HepG2 (cell line): ENCODE data around the gene TM9SF3. TPM values are rescaled to one million over a fixed set of nuclear protein-coding genes. Genes with fewer than 3 reads are reported as not detected.

Source experiments
- ATAC-seq: fragments of 200-7000 bp; cut with Tn5 transposase; 3 replicates; pipeline ENCODE4 v1.9.1; 2020; ENCODE audit warnings: mild to moderate bottlenecking, moderate library complexity
- BruUV-seq: library from RNA; stranded (reverse); fragments of 400-500 nt; replicated peaks from 2 replicates; lab custom pipeline; 2021; lab: Mats Ljungman, UMichigan
- CTCF ChIA-PET: fragments of 300-600 bp; formaldehyde crosslinking; extraction: SDS; loops from one replicate; lab custom pipeline; 2021; ENCODE audit warnings: low total read pairs, inconsistent platforms, low intra/inter-chr PET ratio; lab: Yijun Ruan, JAX
- POLR2A ChIA-PET: fragments of 350-600 bp; sonication (Branson Sonifier 250); formaldehyde crosslinking; loops from one replicate; lab custom pipeline; 2020; ENCODE audit warnings: antibody characterized with exemption, inconsistent platforms; lab: Yijun Ruan, JAX
- DNase-seq: peaks from one replicate; pipeline ENCODE4 v3.0.0-alpha.2; 2015; ENCODE audit warnings: low spot score
- FAIRE-seq: peaks from 3 replicates; lab custom pipeline; 2011; peaks lifted over from hg19 to GRCh38; lab: Jason Lieb, UNC
- H2AFZ ChIP-seq: one replicate; pipeline ENCODE4 v1.6.1; 2011; ENCODE audit warnings: low read length, inconsistent platforms
- H3K27ac ChIP-seq: fragments of 300-600 bp; 3 replicates; pipeline ENCODE4 v1.8.0; 2011; ENCODE audit warnings: mixed run types, mild to moderate bottlenecking, mixed read lengths, low read length, inconsistent platforms; ENCODE audit not compliant: insufficient read depth; ENCODE audit errors: extremely low read length
- H3K27me3 ChIP-seq, 2 experiments: fragments of 200-600 bp in 1 of 2; 2 replicates in 1 of 2; 3 replicates in 1 of 2; pipeline versions ENCODE4 v1.6.0 to v1.8.0; 2011; ENCODE audit warnings: low read length in 2 of 2, mild to moderate bottlenecking in 2 of 2, moderate library complexity in 2 of 2, inconsistent platforms in 1 of 2; ENCODE audit not compliant: insufficient read depth in 2 of 2, control insufficient read depth in 1 of 2
- H3K36me3 ChIP-seq, 2 experiments: fragments of 200-600 bp in 1 of 2; replicated peaks in 1 of 2; 2 replicates in 1 of 2; 3 replicates in 1 of 2; pipeline versions ENCODE4 v1.5.1 to v1.8.0; 2011; ENCODE audit warnings: low read length in 2 of 2, inconsistent platforms in 1 of 2; ENCODE audit not compliant: insufficient read depth in 2 of 2, control insufficient read depth in 1 of 2
- H3K4me1 ChIP-seq: 2 replicates; pipeline ENCODE4 v1.5.1; 2012; ENCODE audit warnings: low read length, inconsistent platforms; ENCODE audit not compliant: insufficient read depth
- H3K4me2 ChIP-seq: 2 replicates; pipeline ENCODE4 v1.6.0; 2011; ENCODE audit warnings: low read depth, low read length, inconsistent platforms
- H3K4me3 ChIP-seq, 3 experiments: fragments of 200-600 bp in 1 of 3; sonication (generic), shearing (Covaris generic) in 1 of 3; replicated peaks in 1 of 3; 2 replicates each; pipeline ENCODE4 v1.5.1; 2011 to 2016; ENCODE audit warnings: low read length in 3 of 3, inconsistent platforms in 2 of 3, low read depth in 2 of 3, mild to moderate bottlenecking in 2 of 3, control low read depth in 1 of 3, mixed read lengths in 1 of 3; ENCODE audit not compliant: insufficient read depth in 1 of 3
- H3K79me2 ChIP-seq: one replicate; pipeline ENCODE4 v1.6.1; 2011; ENCODE audit warnings: low read length, inconsistent platforms; ENCODE audit not compliant: insufficient read depth
- H3K9ac ChIP-seq: 2 replicates; pipeline ENCODE4 v1.6.0; 2011; ENCODE audit warnings: mild to moderate bottlenecking, low read depth, low read length, inconsistent platforms; ENCODE audit not compliant: insufficient read depth
- H3K9me3 ChIP-seq: 2 replicates; pipeline ENCODE4 v1.5.1; 2012; ENCODE audit warnings: mild to moderate bottlenecking, low read length
- H4K20me1 ChIP-seq: 2 replicates; pipeline ENCODE4 v1.6.0; 2011; ENCODE audit warnings: inconsistent platforms, mild to moderate bottlenecking, low read length, moderate library complexity; ENCODE audit not compliant: insufficient read depth
- CEBPB ChIP-seq: IDR thresholded peaks from 2 replicates; pipeline ENCODE4 v1.6.1; 2011; ENCODE audit warnings: low read depth, low read length, improper control_type of control experiment, borderline replicate concordance
- FOXK1 ChIP-seq: sonication (generic); formaldehyde crosslinking; IDR thresholded peaks from 2 replicates; pipeline ENCODE4 v1.4.0; 2020; ENCODE audit warnings: low read depth, missing genetic modification reagents, borderline replicate concordance
- HNRNPLL ChIP-seq: fragments of 200-400 bp; formaldehyde crosslinking; IDR thresholded peaks from 2 replicates; pipeline ENCODE4 v1.6.1; 2017; ENCODE audit warnings: mild to moderate bottlenecking, low read depth, low read length; ENCODE audit not compliant: poor library complexity, severe bottlenecking
- ZFAT ChIP-seq: sonication (generic); formaldehyde crosslinking; conservative IDR thresholded peaks from 2 replicates; pipeline ENCODE4 v1.8.1; 2023; ENCODE audit warnings: missing genetic modification reagents, inconsistent platforms
- WGBS: methylation state at CpG from one replicate; pipeline ENCODE4 v1.1.6; 2017; ENCODE audit warnings: low lambda C conversion rate; 5-methylcytosine and 5-hydroxymethylcytosine counted together
- in situ Hi-C: cut with HindIII; loops from 2 replicates; pipeline ENCODE4 v1.10.0; 2017; ENCODE audit warnings: low pct_unique_long_range_greater_than_20kb; ENCODE audit not compliant: extremely low pct_ligation_motif_present
- intact Hi-C: fragments of 100-400 bp; cut with micrococcal nuclease; formaldehyde crosslinking; loops from one replicate; pipeline ENCODE4 v1.10.0; 2022; ENCODE audit not compliant: unreplicated experiment
- polyA plus RNA-seq, 8 experiments: library from polyadenylated mRNA; depleted of rRNA in 3 of 8; stranded (reverse) in 7 of 8; unstranded in 1 of 8; fragments of >200 nt; fragmentation: Illumina TruSeq in 4 of 8; extraction: Trizol in 4 of 8; gene quantifications; 2 replicates each; pipeline versions ENCODE4 v1.2.1 to v1.2.3, GENCODE V29; 2011 to 2016; ENCODE audit warnings: low read depth in 4 of 8, missing spikeins in 1 of 8, mixed read lengths in 1 of 8; ENCODE audit not compliant: insufficient read depth in 1 of 8
- total RNA-seq, 5 experiments: library from RNA; depleted of rRNA; stranded (reverse); fragments of >200 nt; fragmentation: Illumina TruSeq; extraction: Trizol; gene quantifications; 2 replicates each; pipeline ENCODE4 v1.2.3, GENCODE V29; 2016; ENCODE audit warnings: low read depth in 1 of 5

TM9SF3 gene
- total and polyA plus RNA-seq, 2 of the 13 experiments (the other 11 are each of a cell fraction or from before 2014, with no cell fraction given): 43.8 to 120 TPM

DNA sequence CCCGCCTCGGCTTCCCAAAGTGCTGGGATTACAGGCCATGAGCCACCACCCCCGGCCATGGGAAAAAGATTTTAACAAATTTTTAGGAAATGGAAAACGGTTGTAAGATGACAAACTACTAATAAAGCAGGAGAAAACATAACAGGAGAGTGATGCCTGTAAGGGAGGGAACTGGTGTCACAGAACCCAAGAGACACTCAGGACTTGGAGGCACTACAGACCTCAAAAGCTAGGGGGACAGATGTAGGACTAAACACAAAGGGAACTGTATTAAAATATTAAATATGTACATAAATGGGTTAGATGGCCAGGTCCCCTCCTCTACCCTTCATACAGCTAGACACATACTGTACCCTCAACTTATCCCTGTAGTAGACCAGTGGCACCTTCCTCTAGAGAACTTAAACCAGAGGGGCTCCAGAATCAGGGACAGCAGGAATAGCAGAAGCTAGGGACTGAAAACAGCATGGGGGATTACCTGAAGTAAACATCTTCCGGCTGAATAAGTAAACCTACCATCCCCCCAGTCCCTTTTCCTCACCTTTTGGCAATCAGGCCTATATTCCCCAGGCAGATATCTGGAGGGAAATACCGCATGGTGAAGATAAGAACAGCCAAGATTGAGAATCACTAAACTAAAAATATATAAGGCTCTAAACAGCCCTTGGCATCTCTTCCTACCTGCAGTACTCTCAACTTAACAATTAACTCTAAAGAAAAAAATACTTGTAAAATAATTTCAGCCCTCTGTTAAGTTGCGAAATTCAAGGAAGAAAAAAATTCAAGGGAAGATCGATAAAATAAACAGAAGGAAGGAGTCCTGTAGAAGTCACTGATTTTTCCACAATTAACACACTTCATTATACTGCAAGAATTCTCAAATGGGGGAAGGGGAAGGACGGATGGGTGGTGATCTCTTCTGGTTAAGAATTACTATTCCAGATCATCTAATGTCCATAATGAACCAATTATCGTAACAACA is 15.5 kb downstream of the TM9SF3 start:
- ChIA-PET CTCF (no interaction called here), POLR2A (no interaction called here)
- no peak overlapping the region for H3K9ac ChIP-seq
- TF ChIP-seq CEBPB: peak; percentile 24; the same call in 1 of the 2 replicates
- no peak for TF ChIP-seq ZFAT
- 94% methylated on average over 10 of the region's 10 CpGs for WGBS
- DNase-seq: no peak
- ATAC-seq: no peak
- BruUV-seq: no TSS peak
- H3K4me1 ChIP-seq: no peaks in the 10 kb centered on the region
- peaks cover 90% of the 10 kb centered on the region for H3K79me2 ChIP-seq
- in situ Hi-C loops (no loop called here), intact Hi-C loops (no loop called here)
- H3K27me3 ChIP-seq: no peaks in the 10 kb centered on the region
- no peak overlapping the region for H2AFZ ChIP-seq
- H3K36me3 ChIP-seq: peaks cover 9 to 56% of the 10 kb centered on the region in 2 experiments; a peak in 4 of 5 replicates
- peaks cover 50% of the 10 kb centered on the region for H4K20me1 ChIP-seq
- H3K4me2 ChIP-seq: no peak overlapping the region
- H3K9me3 ChIP-seq: no peaks in the 10 kb centered on the region
- no peak overlapping the region for H3K4me3 ChIP-seq
- FAIRE-seq: no peak
- no peak overlapping the region for H3K27ac ChIP-seq

DNA sequence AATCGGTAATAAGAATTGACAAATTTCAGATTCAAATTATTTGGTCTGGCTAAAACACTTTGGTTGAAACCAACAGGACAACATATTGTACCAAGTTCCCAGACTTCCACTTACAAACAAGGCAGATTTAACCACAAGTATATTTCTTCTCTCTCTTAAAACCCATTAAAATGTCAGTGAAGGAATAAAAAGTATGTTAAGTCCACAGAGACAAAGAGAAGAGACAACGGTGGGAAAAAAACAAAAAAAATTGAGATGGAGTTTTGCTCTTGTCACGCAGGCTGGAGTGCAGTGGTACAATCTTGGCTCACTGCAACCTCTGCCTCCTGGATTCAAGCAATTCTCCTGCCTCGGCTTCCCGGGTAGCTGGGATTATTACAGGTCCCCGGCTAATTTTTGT is 16.3 kb downstream of the TM9SF3 start:
- WGBS: 91% methylated on average over 6 of the region's 6 CpGs
- Histone ChIP-seq H3K4me3 (no peak overlapping the region), H3K4me1 (no peaks in the 10 kb centered on the region), H3K27ac (no peak overlapping the region), H3K4me2 (no peak overlapping the region), H2AFZ (no peak overlapping the region), H3K27me3 (no peaks in the 10 kb centered on the region), H3K79me2 (peaks cover 90% of the 10 kb centered on the region), H3K9me3 (no peaks in the 10 kb centered on the region), H3K36me3 (peaks cover 9 to 50% of the 10 kb centered on the region in 2 experiments; a peak in 4 of 5 replicates), H4K20me1 (peaks cover 49% of the 10 kb centered on the region), H3K9ac (no peak overlapping the region)
- in situ Hi-C loops: no loop called here
- TF ChIP-seq HNRNPLL (no peak), FOXK1 (CRISPR knock-in tag) (no peak)
- FAIRE-seq: no peak
- ATAC-seq: no peak
- CTCF ChIA-PET: no interaction called here
- POLR2A ChIA-PET: no interaction called here
- intact Hi-C loops: no loop called here
- no peak for DNase-seq
- no TSS peak for BruUV-seq
